ENCODE measurements around the gene FARP2.
"Not testable (repeated sequence)": the region's sequence is repeated elsewhere in the genome, so short reads cannot be mapped to it uniquely, and the experiment has no call there.

Gene FARP2

GRCh38 chr2:241417626-241418025 lies 61.5 kb downstream of the FARP2 start:
- H3K4me3 ChIP-seq (ENCODE audit: low read depth, low read length): no peak overlapping the region
- peaks cover 22% of the 10 kb centered on the region for H3K36me3 ChIP-seq
- H3K9me3 ChIP-seq: peaks cover 1% of the 10 kb centered on the region
- TF ChIP-seq, protein P1, sequence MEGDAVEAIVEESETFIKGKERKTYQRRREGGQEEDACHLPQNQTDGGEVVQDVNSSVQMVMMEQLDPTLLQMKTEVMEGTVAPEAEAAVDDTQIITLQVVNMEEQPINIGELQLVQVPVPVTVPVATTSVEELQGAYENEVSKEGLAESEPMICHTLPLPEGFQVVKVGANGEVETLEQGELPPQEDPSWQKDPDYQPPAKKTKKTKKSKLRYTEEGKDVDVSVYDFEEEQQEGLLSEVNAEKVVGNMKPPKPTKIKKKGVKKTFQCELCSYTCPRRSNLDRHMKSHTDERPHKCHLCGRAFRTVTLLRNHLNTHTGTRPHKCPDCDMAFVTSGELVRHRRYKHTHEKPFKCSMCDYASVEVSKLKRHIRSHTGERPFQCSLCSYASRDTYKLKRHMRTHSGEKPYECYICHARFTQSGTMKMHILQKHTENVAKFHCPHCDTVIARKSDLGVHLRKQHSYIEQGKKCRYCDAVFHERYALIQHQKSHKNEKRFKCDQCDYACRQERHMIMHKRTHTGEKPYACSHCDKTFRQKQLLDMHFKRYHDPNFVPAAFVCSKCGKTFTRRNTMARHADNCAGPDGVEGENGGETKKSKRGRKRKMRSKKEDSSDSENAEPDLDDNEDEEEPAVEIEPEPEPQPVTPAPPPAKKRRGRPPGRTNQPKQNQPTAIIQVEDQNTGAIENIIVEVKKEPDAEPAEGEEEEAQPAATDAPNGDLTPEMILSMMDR (IDR thresholded peaks at IDR 0.05; ENCODE audit: low read depth, low read length): no peak
- H3K4me1 ChIP-seq: no peaks in the 10 kb centered on the region
- H3K27me3 ChIP-seq: no peaks in the 10 kb centered on the region
- no peak for DNase-seq

DNA sequence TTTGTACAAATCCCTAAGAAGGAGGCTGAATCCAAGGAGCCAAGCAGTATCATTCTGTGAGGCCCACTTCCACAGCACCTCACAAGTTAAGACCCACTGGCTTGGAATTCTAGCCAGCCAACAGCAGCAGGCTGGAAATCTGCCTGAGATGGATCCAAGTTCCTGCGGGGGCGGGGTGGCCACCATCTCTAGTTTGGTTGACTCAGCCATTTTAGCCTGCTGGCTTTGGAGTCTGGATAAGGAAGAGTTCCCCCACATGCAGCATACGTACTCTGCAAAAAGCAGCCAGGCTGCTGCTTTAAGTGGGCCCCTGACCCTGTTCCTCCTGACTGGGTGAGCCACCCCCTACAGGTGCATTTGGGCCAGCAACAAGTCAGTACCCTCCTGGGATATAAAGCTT lies 65.2 kb downstream of the FARP2 start:
- Histone ChIP-seq H3K4me1 (no peaks in the 10 kb centered on the region), H3K27me3 (no peaks in the 10 kb centered on the region), H3K4me3 (ENCODE audit: low read depth, low read length) (no peak overlapping the region), H3K9me3 (peaks cover 9% of the 10 kb centered on the region), H3K36me3 (peaks cover 19% of the 10 kb centered on the region)
- no peak for DNase-seq
- TF ChIP-seq, protein P1 (IDR thresholded peaks at IDR 0.05; ENCODE audit: low read depth, low read length): no peak

- not testable (repeated sequence) for H3K9me3 ChIP-seq; H3K4me3 ChIP-seq (ENCODE audit: low read depth, low read length); DNase-seq; H3K27me3 ChIP-seq; H3K4me1 ChIP-seq
- peaks cover 19% of the 10 kb centered on the region for H3K36me3 ChIP-seq
Measured at GRCh38 chr2:241421942-241422341, 65.9 kb downstream of the FARP2 start.

GRCh38 chr2:241422350-241422749 lies 66.3 kb downstream of the FARP2 start:
- H3K27me3 ChIP-seq: no peaks in the 10 kb centered on the region
- H3K4me1 ChIP-seq: no peaks in the 10 kb centered on the region

DNA sequence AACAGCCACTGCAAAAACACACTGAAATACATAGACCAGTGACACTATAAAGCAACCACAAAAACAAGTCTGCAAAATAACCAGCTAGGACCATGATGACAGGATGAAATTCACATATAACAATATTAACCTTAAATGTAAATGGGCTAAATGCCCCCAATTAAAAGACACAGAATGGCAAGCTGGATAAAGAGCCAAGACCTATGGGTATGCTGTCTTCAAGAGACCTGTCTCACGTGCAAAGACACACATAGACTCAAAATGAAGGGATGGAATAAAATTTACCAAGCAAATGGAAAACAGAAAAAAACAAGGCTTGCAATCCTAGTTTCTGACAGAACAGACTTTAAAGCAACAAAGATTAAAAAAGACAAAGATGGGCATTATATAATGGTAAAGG lies 67.4 kb downstream of the FARP2 start:
- H3K27me3 ChIP-seq; DNase-seq; H3K4me1 ChIP-seq; H3K9me3 ChIP-seq; H3K4me3 ChIP-seq (ENCODE audit: low read depth, low read length): not testable (repeated sequence)
- peaks cover 19% of the 10 kb centered on the region for H3K36me3 ChIP-seq

More at GRCh38 chr2:241422350-241422749, 66.3 kb downstream of the FARP2 start:
- H3K9me3 ChIP-seq: peaks cover 9% of the 10 kb centered on the region
- TF ChIP-seq, protein P1 (IDR thresholded peaks at IDR 0.05; ENCODE audit: low read depth, low read length): no peak
- no peak for DNase-seq
- H3K36me3 ChIP-seq: peaks cover 19% of the 10 kb centered on the region
- H3K4me3 ChIP-seq (ENCODE audit: low read depth, low read length): no peak overlapping the region

GRCh38 chr2:241425368-241425767 lies 69.3 kb downstream of the FARP2 start:
- Histone ChIP-seq H3K27me3 (no peaks in the 10 kb centered on the region), H3K4me1 (no peaks in the 10 kb centered on the region), H3K4me3 (ENCODE audit: low read depth, low read length) (no peak overlapping the region), H3K36me3 (peaks cover 27% of the 10 kb centered on the region), H3K9me3 (peaks cover 9% of the 10 kb centered on the region)
- TF ChIP-seq, protein P1 (IDR thresholded peaks at IDR 0.05; ENCODE audit: low read depth, low read length): no peak
- DNase-seq: no peak

GRCh38 chr2:241430178-241430577 lies 74.1 kb downstream of the FARP2 start:
- TF ChIP-seq, protein P1 (IDR thresholded peaks at IDR 0.05; ENCODE audit: low read depth, low read length): no peak

More at GRCh38 chr2:241430178-241430577, 74.1 kb downstream of the FARP2 start:
- Histone ChIP-seq H3K4me1 (no peaks in the 10 kb centered on the region), H3K4me3 (ENCODE audit: low read depth, low read length) (no peak overlapping the region), H3K27me3 (no peaks in the 10 kb centered on the region), H3K36me3 (peaks cover 22% of the 10 kb centered on the region), H3K9me3 (no peaks in the 10 kb centered on the region)
- DNase-seq: no peak
